K562 (cell line): Measurements from ENCODE around the gene KIZ. TPM values are rescaled to one million over a fixed set of nuclear protein-coding genes. Genes with fewer than 3 reads are reported as not detected.

ENCODE experiments used
- ATAC-seq: fragments of 200-7000 bp; cut with Tn5 transposase; 3 replicates; pipeline ENCODE4 v1.9.1; 2020; ENCODE audit warnings: moderate library complexity
- BruUV-seq: library from RNA; stranded (reverse); fragments of 400-500 nt; replicated peaks from 2 replicates; lab custom pipeline; 2021; lab: Mats Ljungman, UMichigan
- CTCF ChIA-PET: fragments of 300-600 bp; formaldehyde crosslinking; extraction: SDS; loops from one replicate; lab custom pipeline; 2021; ENCODE audit warnings: low intra/inter-chr PET ratio; lab: Yijun Ruan, JAX
- POLR2A ChIA-PET: fragments of 300-600, 350-650 bp; sonication (Branson Sonifier 250); formaldehyde crosslinking; extraction: SDS; loops from one replicate; lab custom pipeline; 2021; ENCODE audit warnings: antibody characterized with exemption, inconsistent platforms; lab: Yijun Ruan, JAX
- DNase-seq, 4 experiments: peaks; one replicate each; pipeline versions ENCODE4 v3.0.0 to v3.0.0-alpha.2; 2011 to 2018; ENCODE audit warnings: low spot score in 3 of 4, mixed read lengths in 3 of 4; ENCODE audit errors: extremely low read depth in 1 of 4
- FAIRE-seq: peaks from 2 replicates; lab custom pipeline; 2011; peaks lifted over from hg19 to GRCh38; lab: Jason Lieb, UNC
- H2AFZ ChIP-seq: 2 replicates; pipeline ENCODE4 v1.6.0; 2011; ENCODE audit warnings: low read depth, low read length, control low read depth, inconsistent platforms
- H3K27ac ChIP-seq: fragments of 200-600 bp; 3 replicates; pipeline ENCODE4 v1.8.0; 2011; ENCODE audit warnings: low read depth, mild to moderate bottlenecking, control low read depth, inconsistent platforms, low read length, moderate library complexity, mixed read lengths; ENCODE audit errors: extremely low read depth
- H3K27me3 ChIP-seq, 2 experiments: fragments of 300-600 bp in 1 of 2; 2 replicates in 1 of 2; 3 replicates in 1 of 2; pipeline versions ENCODE4 v1.6.0 to v1.8.0; 2011; ENCODE audit warnings: inconsistent platforms in 2 of 2, low read length in 2 of 2, mild to moderate bottlenecking in 1 of 2, mixed read lengths in 1 of 2, moderate library complexity in 1 of 2; ENCODE audit not compliant: control insufficient read depth in 2 of 2, insufficient read depth in 2 of 2
- H3K36me3 ChIP-seq: fragments of 300-600 bp; 3 replicates; pipeline ENCODE4 v1.8.0; 2011; ENCODE audit warnings: mild to moderate bottlenecking, low read length, inconsistent platforms; ENCODE audit not compliant: control insufficient read depth, insufficient read depth
- H3K4me1 ChIP-seq, 2 experiments: fragments of 200-600 bp in 1 of 2; replicated peaks in 1 of 2; 2 replicates in 1 of 2; 3 replicates in 1 of 2; pipeline versions ENCODE4 v1.5.1 to v1.8.0; 2011; ENCODE audit warnings: inconsistent platforms in 2 of 2, low read length in 2 of 2, mild to moderate bottlenecking in 1 of 2, mixed read lengths in 1 of 2, moderate library complexity in 1 of 2; ENCODE audit not compliant: control insufficient read depth in 2 of 2, insufficient read depth in 2 of 2
- H3K4me2 ChIP-seq: 2 replicates; pipeline ENCODE4 v1.6.1; 2011; ENCODE audit warnings: low read length, control low read depth, inconsistent platforms, mixed read lengths; ENCODE audit not compliant: insufficient read depth
- H3K4me3 ChIP-seq: fragments of 200-600 bp; sonication (generic), shearing (Covaris generic); 2 replicates; pipeline ENCODE4 v1.5.1; 2016; ENCODE audit warnings: control low read depth, inconsistent platforms
- H3K79me2 ChIP-seq: fragments of 200-600 bp; 3 replicates; pipeline ENCODE4 v1.8.0; 2011; ENCODE audit warnings: low read length, inconsistent platforms; ENCODE audit not compliant: control insufficient read depth, insufficient read depth
- H3K9ac ChIP-seq, 2 experiments: 2 replicates each; pipeline versions ENCODE4 v1.6.0 to v1.6.1; 2011; ENCODE audit warnings: low read depth in 2 of 2, low read length in 2 of 2, control low read depth in 1 of 2, inconsistent platforms in 1 of 2, mild to moderate bottlenecking in 1 of 2, mixed read lengths in 1 of 2; ENCODE audit not compliant: insufficient read depth in 1 of 2
- H3K9me1 ChIP-seq: one replicate; pipeline ENCODE4 v1.6.0; 2011; ENCODE audit warnings: inconsistent platforms, mild to moderate bottlenecking, low read length, moderate library complexity; ENCODE audit not compliant: control insufficient read depth, insufficient read depth
- H3K9me3 ChIP-seq: replicated peaks from 2 replicates; pipeline ENCODE4 v1.5.1; 2011; ENCODE audit warnings: low read depth, low read length, inconsistent platforms; ENCODE audit not compliant: control insufficient read depth, insufficient read depth
- H4K20me1 ChIP-seq: replicated peaks from 2 replicates; pipeline ENCODE4 v1.6.1; 2011; ENCODE audit warnings: low read length, inconsistent platforms, mixed read lengths; ENCODE audit not compliant: control insufficient read depth, insufficient read depth
- GABPB1 ChIP-seq: sonication (generic); formaldehyde crosslinking; IDR thresholded peaks from 2 replicates; pipeline ENCODE4 v1.8.0; 2022; ENCODE audit warnings: mild to moderate bottlenecking, missing genetic modification reagents
- GATAD2A ChIP-seq: fragments of 450-650 bp; IDR thresholded peaks from 2 replicates; pipeline ENCODE4 v1.6.1; 2017
- MAFK ChIP-seq: IDR thresholded peaks from 2 replicates; pipeline ENCODE4 v1.6.1; 2011; ENCODE audit warnings: low read length, improper control_type of control experiment
- MED1 ChIP-seq: sonication (generic); formaldehyde crosslinking; IDR thresholded peaks from 2 replicates; pipeline ENCODE4 v1.8.1; 2023; ENCODE audit warnings: missing genetic modification reagents, borderline replicate concordance
- OTX1 ChIP-seq: fragments of 450-650 bp; formaldehyde crosslinking; IDR thresholded peaks from 2 replicates; pipeline ENCODE4 v1.4.0; 2022; ENCODE audit warnings: mild to moderate bottlenecking
- PPARD ChIP-seq: fragments of 250-450 bp; sonication (Bioruptor Pico); IDR thresholded peaks from 2 replicates; pipeline ENCODE4 v1.8.0; 2022; ENCODE audit warnings: inconsistent platforms, mild to moderate bottlenecking, moderate library complexity
- RBM34 ChIP-seq: fragments of 200-400 bp; formaldehyde crosslinking; IDR thresholded peaks from 2 replicates; pipeline ENCODE4 v1.6.1; 2018; ENCODE audit warnings: low read length, borderline replicate concordance; ENCODE audit not compliant: insufficient read depth
- ZBTB8A ChIP-seq: fragments of 450-650 bp; IDR thresholded peaks from 2 replicates; pipeline ENCODE4 v1.6.1; 2018; ENCODE audit warnings: mild to moderate bottlenecking, moderate library complexity; ENCODE audit not compliant: partially characterized antibody
- ZNF133 ChIP-seq: fragments of 250-450 bp; sonication (Bioruptor Pico); IDR thresholded peaks from 2 replicates; pipeline ENCODE4 v1.4.0; 2020; ENCODE audit warnings: mild to moderate bottlenecking
- ZNF311 ChIP-seq: fragments of 250-450 bp; sonication (Bioruptor Pico); IDR thresholded peaks from 2 replicates; pipeline ENCODE4 v1.4.0; 2020; ENCODE audit warnings: mild to moderate bottlenecking, moderate library complexity
- ZNF592 ChIP-seq: fragments of 450-650 bp; IDR thresholded peaks from 2 replicates; pipeline ENCODE4 v1.6.1; 2017; ENCODE audit warnings: antibody characterized with exemption, mild to moderate bottlenecking
- WGBS: fragments of 100-300 bp; shearing (Covaris generic); methylation state at CpG from one replicate; pipeline ENCODE4 v1.1.6; 2016; ENCODE audit warnings: low coverage, mixed read lengths; ENCODE audit not compliant: insufficient coverage; ENCODE audit errors: missing lambda C conversion rate; 5-methylcytosine and 5-hydroxymethylcytosine counted together
- in situ Hi-C: fragments of 300-500 bp; cut with MboI; formaldehyde crosslinking; loops from 4 replicates; pipeline ENCODE4 v1.15.0; 2018; ENCODE audit warnings: inconsistent platforms, mixed read lengths
- intact Hi-C: fragments of 100-400 bp; cut with micrococcal nuclease; formaldehyde crosslinking; loops from 2 replicates; pipeline ENCODE4 v1.14.2; 2022
- polyA plus RNA-seq, 8 experiments: library from polyadenylated mRNA; depleted of rRNA in 4 of 8; stranded (reverse) in 5 of 8; unstranded in 3 of 8; fragments of >200 nt; fragmentation: Nextera tagmentation in 2 of 8; fragmentation: Illumina TruSeq in 1 of 8; extraction: Ambion mirVana in 2 of 8; extraction: Trizol in 1 of 8; gene quantifications; 2 replicates each; pipeline versions ENCODE4 v1.2.1 to v1.2.3, GENCODE V29; 2011 to 2014; ENCODE audit warnings: inconsistent platforms in 1 of 8, missing spikeins in 1 of 8
- total RNA-seq, 7 experiments: library from RNA; depleted of rRNA in 6 of 7; stranded (reverse); fragments of >200 nt in 6 of 7; fragmentation: Illumina TruSeq in 2 of 7; extraction: Trizol in 2 of 7; gene quantifications; 2 replicates each; pipeline versions ENCODE4 v1.2.1 to v1.2.3, GENCODE V29; 2011 to 2021; ENCODE audit warnings: low replicate concordance in 1 of 7
- TF ChIP-seq, protein P1 (sequence below): fragments of 150-350 bp; IDR thresholded peaks from 2 replicates; pipeline ENCODE4 v1.6.1; 2014; ENCODE audit warnings: low read depth, mild to moderate bottlenecking, low read length, borderline replicate concordance
- TF ChIP-seq, protein P2 (sequence below): fragments of 250-450 bp; sonication (Bioruptor Pico); IDR thresholded peaks from 2 replicates; pipeline ENCODE4 v1.8.0; 2021; ENCODE audit warnings: moderate library complexity, mild to moderate bottlenecking, inconsistent platforms
- TF ChIP-seq, protein P3 (sequence below): fragments of 200-400 bp; formaldehyde crosslinking; IDR thresholded peaks from 2 replicates; pipeline ENCODE4 v1.6.1; 2017; ENCODE audit warnings: mild to moderate bottlenecking, low read depth, low read length, moderate library complexity

The KIZ gene
- total and polyA plus RNA-seq, 9 of the 15 experiments (the other 6 are each of a cell fraction or from before 2014, with no cell fraction given): 4.9 to 21.1 (median 13.5) TPM

DNA sequence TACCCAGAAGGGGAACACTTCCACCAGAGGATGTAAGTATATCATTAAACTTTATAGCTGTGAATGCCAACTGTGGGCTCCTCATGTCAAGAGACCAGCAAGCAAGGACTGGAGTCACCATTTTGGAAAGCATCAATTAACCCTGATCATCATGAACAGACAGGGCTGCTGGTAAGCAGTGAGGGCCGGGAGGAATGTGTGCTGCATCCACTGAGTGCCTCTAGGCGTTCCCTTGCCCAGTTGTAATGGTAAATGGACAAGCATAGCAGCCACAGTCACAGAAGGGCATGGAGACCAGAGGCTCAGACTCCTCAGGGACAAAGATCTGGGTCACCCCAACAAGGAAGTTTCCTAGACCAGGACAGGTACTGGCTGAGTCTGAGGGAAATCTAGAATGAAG is 43.3 kb upstream of the KIZ start:
- no peaks in the 10 kb centered on the region for H3K79me2 ChIP-seq
- FAIRE-seq: no peak
- DNase-seq: no peak
- no peak overlapping the region for H3K27ac ChIP-seq
- H2AFZ ChIP-seq: no peak overlapping the region
- intact Hi-C loops: no loop called here
- WGBS: 0% methylated on average over 2 of the region's 2 CpGs
- POLR2A ChIA-PET: interaction anchor here (0.8 kb wide), 1 partner anchor 306 kb away, joined by 3 read pairs; no protein-coding TSS in a partner anchor
- no peaks in the 10 kb centered on the region for H3K36me3 ChIP-seq
- no peak for ATAC-seq
- no peak overlapping the region for H3K4me3 ChIP-seq
- in situ Hi-C loops: no loop called here
- H3K4me1 ChIP-seq: no peaks in the 10 kb centered on the region
- no peaks in the 10 kb centered on the region for H3K27me3 ChIP-seq
- no peaks in the 10 kb centered on the region for H3K9me1 ChIP-seq
- TF ChIP-seq OTX1 (CRISPR knock-in tag) (no peak), ZNF311 (CRISPR knock-in tag) (no peak), PPARD (CRISPR knock-in tag) (no peak), GATAD2A (no peak), ZBTB8A (no peak), ZNF133 (CRISPR knock-in tag) (no peak), RBM34 (no peak), GABPB1 (CRISPR knock-in tag) (no peak), MAFK (no peak), ZNF592 (no peak), MED1 (CRISPR knock-in tag) (no peak)
- TF ChIP-seq, protein P1, sequence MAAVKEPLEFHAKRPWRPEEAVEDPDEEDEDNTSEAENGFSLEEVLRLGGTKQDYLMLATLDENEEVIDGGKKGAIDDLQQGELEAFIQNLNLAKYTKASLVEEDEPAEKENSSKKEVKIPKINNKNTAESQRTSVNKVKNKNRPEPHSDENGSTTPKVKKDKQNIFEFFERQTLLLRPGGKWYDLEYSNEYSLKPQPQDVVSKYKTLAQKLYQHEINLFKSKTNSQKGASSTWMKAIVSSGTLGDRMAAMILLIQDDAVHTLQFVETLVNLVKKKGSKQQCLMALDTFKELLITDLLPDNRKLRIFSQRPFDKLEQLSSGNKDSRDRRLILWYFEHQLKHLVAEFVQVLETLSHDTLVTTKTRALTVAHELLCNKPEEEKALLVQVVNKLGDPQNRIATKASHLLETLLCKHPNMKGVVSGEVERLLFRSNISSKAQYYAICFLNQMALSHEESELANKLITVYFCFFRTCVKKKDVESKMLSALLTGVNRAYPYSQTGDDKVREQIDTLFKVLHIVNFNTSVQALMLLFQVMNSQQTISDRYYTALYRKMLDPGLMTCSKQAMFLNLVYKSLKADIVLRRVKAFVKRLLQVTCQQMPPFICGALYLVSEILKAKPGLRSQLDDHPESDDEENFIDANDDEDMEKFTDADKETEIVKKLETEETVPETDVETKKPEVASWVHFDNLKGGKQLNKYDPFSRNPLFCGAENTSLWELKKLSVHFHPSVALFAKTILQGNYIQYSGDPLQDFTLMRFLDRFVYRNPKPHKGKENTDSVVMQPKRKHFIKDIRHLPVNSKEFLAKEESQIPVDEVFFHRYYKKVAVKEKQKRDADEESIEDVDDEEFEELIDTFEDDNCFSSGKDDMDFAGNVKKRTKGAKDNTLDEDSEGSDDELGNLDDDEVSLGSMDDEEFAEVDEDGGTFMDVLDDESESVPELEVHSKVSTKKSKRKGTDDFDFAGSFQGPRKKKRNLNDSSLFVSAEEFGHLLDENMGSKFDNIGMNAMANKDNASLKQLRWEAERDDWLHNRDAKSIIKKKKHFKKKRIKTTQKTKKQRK: no peak
- TF ChIP-seq, protein P2, sequence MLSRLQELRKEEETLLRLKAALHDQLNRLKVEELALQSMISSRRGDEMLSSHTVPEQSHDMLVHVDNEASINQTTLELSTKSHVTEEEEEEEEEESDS (CRISPR knock-in tag): no peak
- TF ChIP-seq, protein P3, sequence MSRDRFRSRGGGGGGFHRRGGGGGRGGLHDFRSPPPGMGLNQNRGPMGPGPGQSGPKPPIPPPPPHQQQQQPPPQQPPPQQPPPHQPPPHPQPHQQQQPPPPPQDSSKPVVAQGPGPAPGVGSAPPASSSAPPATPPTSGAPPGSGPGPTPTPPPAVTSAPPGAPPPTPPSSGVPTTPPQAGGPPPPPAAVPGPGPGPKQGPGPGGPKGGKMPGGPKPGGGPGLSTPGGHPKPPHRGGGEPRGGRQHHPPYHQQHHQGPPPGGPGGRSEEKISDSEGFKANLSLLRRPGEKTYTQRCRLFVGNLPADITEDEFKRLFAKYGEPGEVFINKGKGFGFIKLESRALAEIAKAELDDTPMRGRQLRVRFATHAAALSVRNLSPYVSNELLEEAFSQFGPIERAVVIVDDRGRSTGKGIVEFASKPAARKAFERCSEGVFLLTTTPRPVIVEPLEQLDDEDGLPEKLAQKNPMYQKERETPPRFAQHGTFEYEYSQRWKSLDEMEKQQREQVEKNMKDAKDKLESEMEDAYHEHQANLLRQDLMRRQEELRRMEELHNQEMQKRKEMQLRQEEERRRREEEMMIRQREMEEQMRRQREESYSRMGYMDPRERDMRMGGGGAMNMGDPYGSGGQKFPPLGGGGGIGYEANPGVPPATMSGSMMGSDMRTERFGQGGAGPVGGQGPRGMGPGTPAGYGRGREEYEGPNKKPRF: no peak
- TF ChIP-seq, all 486 proteins: peak for 0
- H4K20me1 ChIP-seq: no peaks in the 10 kb centered on the region; the same call in 1 of the 2 replicates
- no peak overlapping the region for H3K9ac ChIP-seq
- BruUV-seq: no TSS peak
- no peaks in the 10 kb centered on the region for H3K9me3 ChIP-seq
- CTCF ChIA-PET: no interaction called here
- no peak overlapping the region for H3K4me2 ChIP-seq
